Measurements from ENCODE around the gene TRRAP. TPM values are rescaled to one million over a fixed set of nuclear protein-coding genes. Genes with fewer than 3 reads are reported as not detected.

The TRRAP gene
- polyA plus RNA-seq, 2 of the 4 experiments (the other 2 are of a cell fraction): 12.2 to 22.1 TPM

DNA sequence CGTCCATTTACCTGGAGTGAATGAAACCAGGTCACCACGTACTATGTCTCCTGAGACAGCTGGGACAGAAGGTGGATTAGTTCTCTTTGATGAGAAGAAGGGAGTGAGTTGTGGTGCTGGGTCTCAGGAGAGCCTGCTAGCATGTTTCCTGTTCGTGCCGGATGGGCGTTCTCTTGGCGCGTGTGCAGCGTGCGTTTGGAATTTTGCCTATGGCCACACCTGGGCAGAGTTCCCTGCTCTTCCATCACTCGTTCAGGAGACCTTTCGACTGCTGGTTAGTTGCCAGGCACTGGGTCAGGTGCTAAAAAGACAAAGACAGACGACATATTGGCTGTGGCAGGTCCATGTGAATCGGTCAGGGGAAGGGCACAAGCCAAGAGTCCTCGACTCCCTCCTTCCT, 90.3 kb downstream of the TRRAP start:
- POLR2A ChIA-PET: no interaction called here
- FAIRE-seq (no peak), DNase-seq (ENCODE audit: low read depth in 1 of 2, low spot score in 1 of 2) (no peak), ATAC-seq (no peak)
- no peak overlapping the region for H3K4me3 ChIP-seq
- TF ChIP-seq KDM5A (IDR thresholded peaks at IDR 0.05) (no peak), JUNB (IDR thresholded peaks at IDR 0.05) (no peak), JUN (IDR thresholded peaks at IDR 0.05) (no peak), RFX5 (IDR thresholded peaks at IDR 0.05) (no peak), CEBPB (IDR thresholded peaks at IDR 0.05) (no peak), REST (IDR thresholded peaks at IDR 0.05) (no peak), HEYL (CRISPR knock-in tag; IDR thresholded peaks at IDR 0.05) (no peak), CHD2 (IDR thresholded peaks at IDR 0.05; ENCODE audit: low read length, partially characterized antibody) (no peak), ZSCAN20 (CRISPR knock-in tag; IDR thresholded peaks at IDR 0.05) (no peak), MAX (IDR thresholded peaks at IDR 0.05) (no peak), EP300 (IDR thresholded peaks at IDR 0.05) (no peak)
- TF ChIP-seq, protein P1, sequence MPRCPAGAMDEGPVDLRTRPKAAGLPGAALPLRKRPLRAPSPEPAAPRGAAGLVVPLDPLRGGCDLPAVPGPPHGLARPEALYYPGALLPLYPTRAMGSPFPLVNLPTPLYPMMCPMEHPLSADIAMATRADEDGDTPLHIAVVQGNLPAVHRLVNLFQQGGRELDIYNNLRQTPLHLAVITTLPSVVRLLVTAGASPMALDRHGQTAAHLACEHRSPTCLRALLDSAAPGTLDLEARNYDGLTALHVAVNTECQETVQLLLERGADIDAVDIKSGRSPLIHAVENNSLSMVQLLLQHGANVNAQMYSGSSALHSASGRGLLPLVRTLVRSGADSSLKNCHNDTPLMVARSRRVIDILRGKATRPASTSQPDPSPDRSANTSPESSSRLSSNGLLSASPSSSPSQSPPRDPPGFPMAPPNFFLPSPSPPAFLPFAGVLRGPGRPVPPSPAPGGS (IDR thresholded peaks at IDR 0.05): no peak
- H3K4me2 ChIP-seq: no peak overlapping the region
- H3K27ac ChIP-seq: no peak overlapping the region
- 93% methylated on average over 14 of the region's 14 CpGs for WGBS (ENCODE audit: missing lambda C conversion rate)
- no peaks in the 10 kb centered on the region for H3K4me1 ChIP-seq
- CTCF ChIA-PET: interaction anchor here (0.5 kb wide), 1 partner anchor 407 kb away, joined by 3 read pairs; no protein-coding TSS in a partner anchor
- no peaks in the 10 kb centered on the region for H3K9me3 ChIP-seq

GRCh38 chr7:98969386-98969785, 91.1 kb downstream of the TRRAP start:
- H3K9me3 ChIP-seq: no peaks in the 10 kb centered on the region
- CTCF ChIA-PET: interaction anchor here (0.5 kb wide), 1 partner anchor 407 kb away, joined by 3 read pairs; no protein-coding TSS in a partner anchor
- H3K4me2 ChIP-seq: no peak overlapping the region
- 93% methylated on average over 7 of the region's 11 CpGs for WGBS (ENCODE audit: missing lambda C conversion rate)
- DNase-seq (ENCODE audit: low read depth in 1 of 2, low spot score in 1 of 2): no peak
- TF ChIP-seq TFCP2L1 (CRISPR knock-in tag; IDR thresholded peaks at IDR 0.05): no peak
- no peak for TF ChIP-seq NFE2L2 (conservative IDR thresholded peaks at IDR 0.05; ENCODE audit: low read length)
- no peak for TF ChIP-seq ELK1 (IDR thresholded peaks at IDR 0.05; ENCODE audit: low read depth, low read length)
- TF ChIP-seq SREBF2 (IDR thresholded peaks at IDR 0.05): no peak
- TF ChIP-seq, protein P2, sequence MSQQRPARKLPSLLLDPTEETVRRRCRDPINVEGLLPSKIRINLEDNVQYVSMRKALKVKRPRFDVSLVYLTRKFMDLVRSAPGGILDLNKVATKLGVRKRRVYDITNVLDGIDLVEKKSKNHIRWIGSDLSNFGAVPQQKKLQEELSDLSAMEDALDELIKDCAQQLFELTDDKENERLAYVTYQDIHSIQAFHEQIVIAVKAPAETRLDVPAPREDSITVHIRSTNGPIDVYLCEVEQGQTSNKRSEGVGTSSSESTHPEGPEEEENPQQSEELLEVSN (IDR thresholded peaks at IDR 0.05; ENCODE audit: borderline replicate concordance, low read depth): no peak
- TF ChIP-seq CTCF (IDR thresholded peaks at IDR 0.05): no peak
- TF ChIP-seq FOSB (CRISPR knock-in tag; IDR thresholded peaks at IDR 0.05): no peak
- no peak for TF ChIP-seq HOXB13 (CRISPR knock-in tag; IDR thresholded peaks at IDR 0.05; ENCODE audit: low read depth)
- TF ChIP-seq CHD2 (IDR thresholded peaks at IDR 0.05; ENCODE audit: low read length, partially characterized antibody): no peak
- no peak for TF ChIP-seq ESRRA (IDR thresholded peaks at IDR 0.05; ENCODE audit: borderline replicate concordance, low read length)
- no peak for TF ChIP-seq RARB (CRISPR knock-in tag; IDR thresholded peaks at IDR 0.05)
- TF ChIP-seq JUN (IDR thresholded peaks at IDR 0.05): no peak
- H3K4me3 ChIP-seq: no peak overlapping the region
- POLR2A ChIA-PET: no interaction called here
- ATAC-seq: no peak
- H3K27ac ChIP-seq: no peak overlapping the region
- H3K4me1 ChIP-seq: no peaks in the 10 kb centered on the region
- FAIRE-seq: no peak
